ENCODE measurements around the gene CDYL. TPM values are rescaled to one million over a fixed set of nuclear protein-coding genes. Genes with fewer than 3 reads are reported as not detected.
"Not testable (repeated sequence)": the region's sequence is repeated elsewhere in the genome, so short reads cannot be mapped to it uniquely, and the experiment has no call there.

Gene CDYL
- total RNA-seq, 1 experiment from 2014 or later, result 38.4 TPM

GRCh38 chr6:4864519-4864918 lies 88.3 kb downstream of the CDYL start:
- Histone ChIP-seq H3K4me2 (ENCODE audit: low read length) (no peak overlapping the region), H3K4me1 (ENCODE audit: insufficient read depth, low read length) (peaks cover 10% of the 10 kb centered on the region), H3K9me3 (ENCODE audit: low read length) (no peaks in the 10 kb centered on the region), H3K9me2 (replicated peaks; ENCODE audit: low read length) (no peaks in the 10 kb centered on the region), H2AFZ (ENCODE audit: low read length) (no peak overlapping the region), H3K79me2 (ENCODE audit: low read length) (peaks cover 83% of the 10 kb centered on the region), H3K27ac (ENCODE audit: low read length) (no peak overlapping the region), H3K36me3 (ENCODE audit: low read depth, low read length) (peaks cover 13% of the 10 kb centered on the region), H3K27me3 (ENCODE audit: low read length) (no peaks in the 10 kb centered on the region), H3F3A (ENCODE audit: low read length, unreplicated experiment) (no peaks in the 10 kb centered on the region), H3K4me3 (ENCODE audit: low read length) (no peak overlapping the region), H4K20me1 (ENCODE audit: low read length) (peaks cover under 1% of the 10 kb centered on the region; the same call in 1 of the 2 replicates), H3K9ac (ENCODE audit: low read length) (no peak overlapping the region)
- TF ChIP-seq CTCF (conservative IDR thresholded peaks at IDR 0.05; ENCODE audit: low read depth, low read length) (no peak), EZH2 (IDR thresholded peaks at IDR 0.05; ENCODE audit: low read length, unreplicated experiment) (no peak), EZH2phosphoT487 (IDR thresholded peaks at IDR 0.05; ENCODE audit: borderline replicate concordance, low read length) (no peak)
- DNase-seq (no peak), ATAC-seq (no peak)
- intact Hi-C loops (cut with micrococcal nuclease), result no loop called here
- ChIA-PET POLR2A (ENCODE audit: unreplicated experiment) (no interaction called here), CTCF (no interaction called here)
- BruUV-seq (replicated peaks), result no TSS peak

- H3K9me3 ChIP-seq (ENCODE audit: low read length); ATAC-seq; H4K20me1 ChIP-seq (ENCODE audit: low read length); POLR2A ChIA-PET (ENCODE audit: unreplicated experiment); H3K4me1 ChIP-seq (ENCODE audit: insufficient read depth, low read length); H3F3A ChIP-seq (ENCODE audit: low read length, unreplicated experiment); H3K9me2 ChIP-seq (replicated peaks; ENCODE audit: low read length); intact Hi-C loops (cut with micrococcal nuclease); H3K27me3 ChIP-seq (ENCODE audit: low read length); H2AFZ ChIP-seq (ENCODE audit: low read length); H3K4me3 ChIP-seq (ENCODE audit: low read length); BruUV-seq (replicated peaks); H3K27ac ChIP-seq (ENCODE audit: low read length); H3K4me2 ChIP-seq (ENCODE audit: low read length); H3K9ac ChIP-seq (ENCODE audit: low read length): not testable (repeated sequence)
- CTCF ChIA-PET, result interaction anchor here (0.6 kb wide), 1 partner anchor 378 kb away, joined by 3 read pairs; no protein-coding TSS in a partner anchor
- Histone ChIP-seq H3K79me2 (ENCODE audit: low read length) (peaks cover 85% of the 10 kb centered on the region), H3K36me3 (ENCODE audit: low read depth, low read length) (peaks cover 13% of the 10 kb centered on the region)
- DNase-seq, result peak; percentile 24
Measured at GRCh38 chr6:4865006-4865405, 88.8 kb downstream of the CDYL start.

GRCh38 chr6:4870821-4871494 lies 94.8 kb downstream of the CDYL start:
- Histone ChIP-seq H3K36me3 (ENCODE audit: low read depth, low read length) (peaks cover 5% of the 10 kb centered on the region; the same call in 1 of the 2 replicates), H4K20me1 (ENCODE audit: low read length) (peaks cover 35% of the 10 kb centered on the region), H3K9me2 (replicated peaks; ENCODE audit: low read length) (no peaks in the 10 kb centered on the region), H3K27ac (ENCODE audit: low read length) (no peak overlapping the region), H3K79me2 (ENCODE audit: low read length) (peaks cover 97% of the 10 kb centered on the region), H3K4me2 (ENCODE audit: low read length) (peak overlapping the region; percentile 17; the same call in 1 of the 2 replicates), H3K27me3 (ENCODE audit: low read length) (no peaks in the 10 kb centered on the region), H3K9me3 (ENCODE audit: low read length) (no peaks in the 10 kb centered on the region), H2AFZ (ENCODE audit: low read length) (no peak overlapping the region), H3F3A (ENCODE audit: low read length, unreplicated experiment) (no peaks in the 10 kb centered on the region), H3K4me3 (ENCODE audit: low read length) (no peak overlapping the region), H3K4me1 (ENCODE audit: insufficient read depth, low read length) (peaks cover 21% of the 10 kb centered on the region), H3K9ac (ENCODE audit: low read length) (no peak overlapping the region)
- ChIA-PET POLR2A (ENCODE audit: unreplicated experiment) (no interaction called here), CTCF (no interaction called here)
- ATAC-seq (peak; percentile 53; the same call in 1 of the 2 replicates), DNase-seq (peak; percentile 7)
- TF ChIP-seq CTCF (conservative IDR thresholded peaks at IDR 0.05; ENCODE audit: low read depth, low read length) (no peak), EZH2phosphoT487 (IDR thresholded peaks at IDR 0.05; ENCODE audit: borderline replicate concordance, low read length) (no peak)
- BruUV-seq (replicated peaks), result no TSS peak
- intact Hi-C loops (cut with micrococcal nuclease), result no loop called here

All from PC-3 (cell line).